Hippocampal formation (tissue), 2 donors: ENCODE results near the gene GSK3B.
"Not testable (repeated sequence)": the region's sequence is repeated elsewhere in the genome, so short reads cannot be mapped to it uniquely, and the experiment has no call there.

ENCODE experiments used
- DNase-seq, 2 donors: peaks; one replicate each; lab custom pipeline; 2025; lab: John Stamatoyannopoulos, UW

Gene GSK3B

DNA sequence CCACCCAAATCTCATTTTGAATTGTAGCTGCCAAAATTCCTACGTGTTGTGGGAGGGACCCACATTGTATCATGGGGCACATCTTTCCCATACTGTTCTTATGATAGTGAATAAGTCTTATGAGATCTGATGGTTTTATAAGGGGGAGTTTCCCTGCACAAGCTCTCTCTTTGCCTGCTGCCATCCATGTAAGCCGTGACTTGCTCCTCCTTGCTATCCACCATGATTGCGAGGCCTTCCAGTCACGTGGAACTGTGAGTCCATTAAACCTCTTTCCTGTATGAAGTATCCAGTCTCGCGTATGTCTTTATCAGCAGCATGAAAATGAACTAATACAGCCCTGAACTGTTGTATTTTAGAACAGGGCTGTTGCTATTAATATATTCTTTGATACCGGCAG lies 40.6 kb downstream of the GSK3B start:
- not testable (repeated sequence) for DNase-seq

DNA sequence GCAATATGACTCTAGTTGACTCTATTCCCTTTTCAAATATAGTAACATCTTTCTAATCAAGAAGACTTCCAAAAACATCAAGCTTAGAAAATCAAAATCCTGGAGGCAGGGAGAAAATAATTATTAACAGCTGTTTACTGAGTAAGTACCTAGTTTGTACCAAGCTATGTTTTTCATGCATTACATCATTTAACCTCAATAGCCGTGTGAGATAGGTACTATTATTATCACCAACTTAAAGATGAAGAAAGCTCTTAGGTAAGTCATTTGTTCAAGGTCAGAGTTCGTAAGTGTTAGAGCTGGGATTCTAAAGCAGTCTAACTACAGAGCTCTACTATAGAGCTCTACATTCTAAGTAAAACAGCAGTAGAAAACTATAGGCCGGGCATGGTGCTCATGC lies 41.6 kb downstream of the GSK3B start:
- no peak for DNase-seq

DNA sequence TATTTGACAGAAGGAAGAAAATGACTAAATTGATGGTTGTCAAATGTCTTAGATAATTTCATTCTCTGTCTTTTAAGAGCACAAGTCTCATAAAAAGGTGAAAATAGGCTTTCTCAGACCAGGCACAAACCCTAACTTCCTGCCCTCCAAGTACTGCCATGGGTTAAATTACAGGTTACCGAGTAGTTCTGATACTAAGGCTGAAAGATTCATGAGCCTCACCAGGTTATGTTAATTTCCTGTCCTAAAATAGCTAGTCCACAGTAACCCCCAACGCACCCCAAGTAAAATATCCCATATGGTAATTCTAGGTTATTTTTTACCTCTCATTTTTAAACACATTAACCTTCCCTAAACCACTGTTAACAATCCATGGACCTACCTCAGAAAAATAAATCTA lies 42.0 kb downstream of the GSK3B start:
- no peak for DNase-seq

DNA sequence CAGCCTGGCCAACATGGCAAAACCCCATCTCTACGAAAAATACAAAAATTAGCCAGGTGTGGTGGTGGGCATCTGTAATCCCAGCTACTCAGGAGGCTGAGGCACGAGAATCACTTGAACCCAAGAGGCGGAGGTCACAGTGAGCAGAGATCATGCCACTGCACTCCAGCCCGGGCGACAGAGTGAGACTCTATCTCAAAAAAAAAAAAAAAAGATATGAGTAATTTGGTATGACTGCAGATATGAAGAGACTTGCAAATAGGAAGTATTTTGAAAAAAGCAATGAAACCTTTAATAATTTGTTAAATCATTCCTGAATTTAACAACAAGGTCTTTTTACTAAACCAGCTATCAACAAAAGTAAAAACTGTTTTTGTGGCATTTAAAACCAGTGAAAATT lies 42.7 kb downstream of the GSK3B start:
- DNase-seq = not testable (repeated sequence)

DNA sequence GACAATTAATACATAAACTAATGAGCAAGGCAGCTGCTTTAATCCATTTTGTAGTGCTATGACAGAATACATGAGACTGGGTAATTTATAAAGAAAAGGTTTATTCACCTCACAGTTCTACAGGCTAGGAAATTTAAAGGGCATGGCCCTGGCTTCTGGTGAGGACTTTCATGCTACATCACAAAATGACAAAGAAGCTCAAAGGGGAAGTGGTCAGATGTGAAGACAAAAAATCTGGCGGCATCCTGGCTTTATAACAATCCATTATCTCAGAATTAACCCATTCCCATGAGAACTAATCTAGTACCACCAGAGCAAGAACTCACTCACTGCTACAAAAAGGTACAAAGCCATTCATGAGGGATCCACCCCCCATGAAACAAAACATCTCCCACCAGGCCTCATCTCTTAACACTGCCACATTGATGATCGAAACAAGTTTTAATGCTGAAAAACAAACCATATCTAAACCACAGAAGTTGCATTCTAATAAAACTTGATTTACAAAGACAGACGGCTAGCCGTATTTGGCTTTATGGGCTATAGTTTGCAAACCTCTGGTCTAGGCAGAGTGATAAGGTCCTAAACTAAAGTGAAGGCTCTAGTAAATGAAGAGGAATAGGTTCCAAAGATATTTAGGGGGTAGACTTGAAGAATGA lies 44.2 kb downstream of the GSK3B start:
- DNase-seq = no peak

DNA sequence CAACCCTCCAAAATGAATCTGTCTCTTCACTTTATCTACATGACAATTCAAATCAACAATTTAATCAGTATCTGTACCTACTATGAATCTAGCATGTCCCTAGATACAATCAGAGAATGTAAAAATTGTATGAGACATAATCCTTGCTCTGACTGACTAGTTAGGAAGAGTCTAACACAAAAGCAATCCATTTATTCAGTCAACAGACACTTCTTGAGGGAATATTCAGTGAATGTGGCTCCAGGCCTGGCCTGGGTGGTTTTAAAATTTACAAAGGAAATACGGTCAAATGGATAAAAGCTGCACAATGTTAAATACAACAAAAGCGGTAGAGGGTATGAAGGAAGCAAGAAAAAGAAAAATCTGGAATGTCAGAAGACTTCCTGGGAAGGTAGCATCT lies 45.2 kb downstream of the GSK3B start:
- DNase-seq = no peak

DNA sequence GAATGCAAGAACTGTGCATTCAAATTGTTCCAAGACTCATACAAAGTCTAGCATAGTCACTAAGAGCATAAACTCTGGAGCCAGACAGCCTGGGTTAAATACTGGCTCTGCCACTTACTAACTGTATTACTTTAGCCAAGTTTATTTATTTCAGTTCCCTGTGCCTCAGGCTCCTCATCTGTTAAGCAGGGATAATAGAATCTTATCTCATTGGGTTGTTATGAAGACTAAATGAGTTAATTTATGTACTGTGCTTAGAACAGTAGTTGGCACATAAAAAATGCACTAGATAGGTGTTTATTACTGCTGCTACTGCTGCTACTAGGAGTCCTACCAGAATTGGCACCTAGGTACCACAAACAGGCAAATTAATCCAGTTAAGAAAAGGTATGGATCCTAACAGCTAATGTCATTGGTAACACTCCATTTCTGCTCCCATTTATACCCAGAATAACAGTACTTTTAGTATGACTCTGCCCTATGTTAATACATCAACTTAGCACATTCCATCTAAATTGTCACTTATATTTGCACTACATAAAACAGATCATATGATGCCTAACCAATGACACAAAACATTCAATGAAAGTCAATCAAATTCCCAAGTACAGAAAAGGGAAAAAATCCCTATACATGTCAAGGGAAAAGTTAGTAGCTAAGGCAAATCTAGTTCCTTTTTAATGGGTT lies 45.7 kb downstream of the GSK3B start:
- DNase-seq = no peak

DNA sequence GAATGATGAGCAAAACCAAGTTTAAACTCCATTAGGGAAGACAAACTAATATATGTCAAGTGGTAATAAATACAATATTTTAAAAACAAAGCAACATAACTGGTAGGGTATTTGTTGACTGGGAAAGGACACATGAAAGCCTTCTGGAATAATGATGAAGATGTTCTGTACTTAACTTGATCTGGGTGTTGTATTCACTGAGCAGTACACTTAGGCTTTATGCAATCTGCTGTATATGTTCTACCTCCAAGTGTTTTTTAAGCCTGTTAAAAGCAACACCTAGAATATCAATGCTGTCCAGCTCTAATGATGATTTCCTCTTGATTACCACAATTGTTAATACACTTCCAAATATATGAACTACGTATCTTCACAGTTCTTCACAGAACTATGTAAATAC lies 46.6 kb downstream of the GSK3B start:
- no peak for DNase-seq

DNA sequence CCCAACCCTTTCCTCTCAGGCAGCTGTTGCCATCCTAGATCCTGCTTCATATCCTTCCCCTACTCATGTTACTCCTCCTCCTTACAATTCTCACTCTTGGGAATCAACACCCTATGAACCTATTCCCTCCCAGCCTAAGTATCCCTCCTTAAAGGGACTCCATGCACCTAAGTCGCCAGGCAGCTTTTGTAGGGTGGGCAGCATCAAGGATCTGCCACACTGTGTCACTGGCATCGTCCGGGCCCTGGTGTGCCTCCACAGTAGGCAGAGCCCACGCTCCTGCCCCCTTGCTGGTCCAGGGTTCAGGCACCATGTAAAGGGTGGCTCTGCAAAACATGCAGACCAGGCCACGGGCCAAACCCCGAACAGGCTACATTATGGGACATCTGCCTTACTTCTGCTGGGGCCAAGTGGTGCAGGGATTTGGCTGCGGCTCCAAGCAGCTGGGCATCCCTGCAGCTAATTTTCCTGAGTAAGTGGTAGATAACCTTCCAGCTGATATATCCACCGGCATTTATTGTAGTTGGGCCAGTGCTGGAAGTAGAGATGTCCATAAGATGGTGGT lies 53.4 kb downstream of the GSK3B start:
- no peak for DNase-seq

DNA sequence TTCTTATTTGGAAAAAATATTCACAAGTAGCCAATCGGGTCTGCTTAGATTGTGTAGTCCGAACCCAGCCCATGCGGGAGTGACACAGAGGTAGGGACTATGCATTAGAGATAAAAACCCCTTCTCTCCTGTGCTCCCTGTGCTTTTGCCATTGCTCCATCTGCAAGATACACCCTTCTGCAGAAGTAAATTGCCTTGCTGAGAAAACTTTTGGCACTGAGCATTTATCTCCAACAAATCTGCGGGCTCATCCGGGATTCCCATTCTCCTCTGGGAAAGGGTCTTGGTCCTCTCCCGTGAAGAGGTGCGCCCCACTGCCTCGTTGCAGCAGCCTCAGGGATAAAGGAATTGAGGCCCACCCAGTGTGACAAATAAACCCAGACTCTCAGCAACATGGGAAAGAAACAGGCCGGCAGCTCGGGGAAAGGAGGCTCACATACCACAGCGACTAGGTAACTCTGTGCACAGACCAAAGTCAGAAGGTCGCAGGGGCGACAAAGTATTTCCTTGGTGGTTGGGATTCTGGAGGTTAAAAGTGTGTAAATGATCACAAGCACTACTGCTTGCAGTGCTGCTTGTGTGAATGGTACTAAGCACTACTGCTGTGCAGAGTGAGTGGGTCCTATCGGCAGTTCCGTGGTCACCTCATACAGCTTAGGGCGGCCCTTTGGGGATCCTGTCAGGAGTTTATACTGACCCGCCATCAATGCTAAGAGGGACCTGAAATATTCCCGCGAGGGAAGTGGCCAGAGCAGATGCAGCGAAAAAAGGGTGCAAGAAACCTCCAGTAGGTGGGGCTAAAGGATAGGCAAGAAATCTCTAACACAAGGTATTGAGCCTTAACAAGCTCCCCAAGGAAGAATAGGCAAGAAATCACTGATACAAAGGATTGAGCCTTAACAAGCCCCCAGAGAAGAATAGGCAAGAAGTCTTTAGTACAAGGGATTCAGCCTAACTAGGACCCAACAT lies 54.3 kb downstream of the GSK3B start:
- no peak for DNase-seq

DNA sequence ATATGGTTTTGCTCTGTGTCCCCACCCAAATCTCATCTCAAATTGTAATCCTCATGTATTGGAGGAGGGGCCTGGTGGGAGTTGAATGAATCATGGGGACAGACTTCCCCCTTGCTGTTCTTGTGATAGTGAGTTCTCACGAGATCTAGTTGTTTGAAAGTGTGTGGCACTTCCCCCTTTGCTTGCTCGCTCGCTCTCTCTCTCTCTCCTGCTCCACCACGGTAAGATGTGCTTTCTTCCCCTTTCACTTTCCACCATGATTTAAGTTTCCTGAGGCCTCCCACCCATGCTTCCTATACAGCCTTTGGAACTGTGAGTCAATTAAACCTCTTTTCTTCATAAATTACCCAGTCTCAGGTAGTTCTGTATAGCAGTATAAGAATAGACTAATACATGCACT lies 60.7 kb downstream of the GSK3B start:
- no peak for DNase-seq

DNA sequence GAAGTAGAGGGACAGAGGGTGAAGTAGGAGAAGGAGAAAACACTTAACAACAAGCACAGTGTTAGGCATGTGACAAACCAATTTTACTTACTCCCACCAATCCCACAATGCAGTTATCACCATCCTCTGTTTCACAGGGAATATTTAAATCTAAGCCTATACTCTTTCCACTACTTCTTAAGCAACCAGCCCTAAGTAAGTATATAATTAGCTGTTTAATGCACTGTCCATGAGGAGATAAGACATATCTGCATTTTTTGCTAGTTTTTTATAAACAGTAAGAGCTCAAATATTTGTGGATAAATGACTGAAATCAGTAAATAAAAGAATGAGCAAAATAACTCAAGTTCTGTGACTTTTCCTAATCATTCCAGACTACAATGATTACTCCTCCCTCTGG lies 62.7 kb downstream of the GSK3B start:
- no peak for DNase-seq

DNA sequence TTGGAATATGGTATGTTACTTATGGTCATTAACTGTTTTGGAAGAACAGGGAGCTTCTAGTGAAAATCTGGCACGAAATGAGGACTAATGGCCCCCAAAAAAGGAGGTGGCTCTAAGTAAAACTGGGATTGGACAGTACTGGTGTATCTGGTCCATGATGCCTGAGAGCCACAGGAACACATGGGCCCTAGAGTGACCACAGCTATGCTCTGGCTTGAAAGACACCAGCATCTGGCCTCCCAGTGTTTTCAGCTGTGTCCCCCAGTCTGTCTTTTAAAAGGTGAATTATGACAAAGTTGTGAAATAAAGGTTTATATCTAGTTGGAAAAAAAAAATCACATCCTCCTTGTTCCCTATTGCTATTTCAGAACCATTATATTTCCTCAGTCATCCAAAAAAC lies 64.5 kb downstream of the GSK3B start:
- DNase-seq = no peak

DNA sequence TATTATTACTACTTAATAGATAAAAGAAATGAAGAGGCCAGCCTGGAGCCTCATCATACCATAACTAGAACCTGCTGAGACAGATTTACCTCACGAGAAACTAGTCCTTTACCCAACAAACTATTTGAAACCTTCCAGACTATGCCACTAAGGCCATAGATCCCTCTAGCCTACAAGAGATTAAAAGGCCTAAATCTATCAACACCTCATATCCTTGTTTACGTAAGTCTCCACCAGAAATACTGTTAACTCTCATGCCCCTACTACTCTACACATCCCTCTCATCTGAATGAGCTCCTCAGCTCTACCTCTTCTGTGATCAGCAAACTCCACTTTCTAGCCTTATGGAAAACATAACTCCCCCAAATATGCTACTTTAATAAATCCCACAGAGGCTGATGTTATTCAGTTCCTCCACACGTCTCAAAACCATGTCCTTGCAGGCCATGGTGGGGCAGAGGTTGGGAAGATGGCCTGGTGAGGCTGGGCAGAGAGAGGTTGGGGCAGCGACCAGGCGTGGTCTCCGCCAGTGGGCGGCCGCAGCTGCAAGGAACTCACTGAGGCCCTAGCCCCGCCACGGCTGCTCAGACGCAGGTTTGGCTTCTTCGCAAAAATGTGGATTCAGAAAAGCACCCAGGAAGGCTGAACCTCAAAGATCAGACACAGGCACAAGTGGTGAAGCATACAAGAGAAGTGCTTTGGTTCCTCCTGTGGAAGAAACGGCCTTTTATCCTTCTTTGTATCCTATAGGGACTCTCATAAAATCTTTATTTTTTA lies 65.8 kb downstream of the GSK3B start:
- DNase-seq = no peak

DNA sequence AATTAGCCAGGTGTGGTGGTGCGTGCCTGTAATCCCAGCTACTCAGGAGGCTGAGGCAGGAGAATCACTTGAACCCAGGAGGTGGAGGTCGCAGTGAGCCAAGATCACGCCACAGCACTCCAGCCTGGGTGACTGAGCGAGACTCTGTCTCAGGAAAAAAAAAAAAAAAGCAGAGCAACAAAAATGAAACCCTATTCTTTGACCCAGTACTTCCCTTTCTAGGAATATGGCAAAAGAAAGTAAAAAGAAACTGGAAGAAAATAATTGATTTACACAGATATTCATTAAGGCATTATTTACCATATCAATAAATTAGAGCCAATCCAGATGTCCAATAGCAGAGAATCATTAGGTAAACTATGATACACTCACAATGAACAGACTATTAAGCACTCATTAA lies 67.0 kb downstream of the GSK3B start:
- DNase-seq = no peak

DNA sequence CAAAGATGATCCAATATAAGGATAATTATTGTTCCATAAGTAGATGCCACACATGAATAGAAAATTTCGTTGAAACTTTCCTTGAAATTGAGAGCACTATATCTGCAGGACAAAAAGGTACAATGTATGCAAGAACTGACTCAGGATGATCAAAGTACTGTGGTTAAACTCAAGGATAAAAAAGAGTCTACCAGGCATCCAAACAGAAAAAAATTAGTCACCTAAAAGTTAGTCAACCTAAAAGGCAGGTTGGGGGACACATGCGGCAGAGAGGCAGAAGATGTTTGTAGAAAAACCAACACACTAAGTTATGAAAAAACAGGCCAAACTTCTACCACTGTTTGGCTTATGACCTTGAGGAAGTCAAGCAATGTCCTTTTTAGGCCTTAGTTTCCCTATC lies 68.7 kb downstream of the GSK3B start:
- DNase-seq = no peak

DNA sequence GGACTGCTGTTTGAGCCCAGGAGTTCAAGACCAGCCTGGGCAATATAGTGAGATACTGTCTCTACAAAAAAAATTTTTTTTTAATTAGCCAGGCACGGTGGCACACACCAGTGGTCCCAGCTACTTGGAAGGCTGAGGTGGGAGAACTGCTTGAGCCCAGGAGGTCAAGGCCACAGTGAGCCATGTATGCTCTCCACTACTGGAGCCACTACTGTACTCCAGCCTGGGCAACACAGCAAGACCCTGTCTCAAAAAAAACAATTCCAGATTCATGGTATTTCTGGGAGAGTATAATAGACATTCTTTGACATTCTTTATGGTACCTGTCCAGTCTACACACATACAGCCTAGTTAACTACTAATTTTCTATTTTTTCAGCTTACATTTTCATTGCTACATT lies 70.1 kb downstream of the GSK3B start:
- DNase-seq = no peak

DNA sequence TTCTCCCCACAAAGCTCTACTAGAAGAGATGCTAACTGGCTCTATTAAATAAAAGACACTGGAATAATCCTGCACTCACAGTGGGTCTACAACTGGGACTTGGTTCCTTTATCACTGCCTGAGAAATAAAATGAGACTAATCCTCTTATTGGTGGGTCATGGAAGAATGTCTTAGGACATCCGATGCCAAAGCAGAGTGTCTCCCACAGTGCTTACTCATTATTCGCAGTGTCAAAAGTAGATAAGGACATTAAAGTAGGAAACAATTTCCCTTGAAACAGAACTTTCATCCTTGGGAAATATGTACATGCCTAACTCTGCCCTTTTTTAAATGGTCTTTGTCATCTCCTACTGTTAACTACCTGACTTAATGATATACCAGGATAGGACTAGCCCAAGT lies 71.5 kb downstream of the GSK3B start:
- no peak for DNase-seq

DNA sequence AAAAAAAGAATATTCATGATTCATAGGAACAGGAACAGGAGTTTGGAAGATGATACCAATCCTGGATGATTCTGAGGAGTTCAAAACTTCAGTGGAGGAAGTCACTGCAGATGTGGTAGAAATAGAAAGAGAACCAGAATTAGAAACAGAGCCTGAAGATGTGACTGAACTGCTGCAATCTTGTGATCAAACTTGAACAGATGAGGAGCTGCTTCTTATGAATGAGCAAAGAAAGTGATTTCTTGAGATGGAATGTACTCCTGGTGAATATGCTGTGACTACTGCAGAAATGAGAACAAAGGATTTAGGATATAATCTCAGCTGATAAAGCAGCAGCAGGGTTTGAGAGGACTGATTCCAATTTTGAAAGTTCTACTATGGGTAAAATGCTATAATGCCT lies 72.7 kb downstream of the GSK3B start:
- no peak for DNase-seq

DNA sequence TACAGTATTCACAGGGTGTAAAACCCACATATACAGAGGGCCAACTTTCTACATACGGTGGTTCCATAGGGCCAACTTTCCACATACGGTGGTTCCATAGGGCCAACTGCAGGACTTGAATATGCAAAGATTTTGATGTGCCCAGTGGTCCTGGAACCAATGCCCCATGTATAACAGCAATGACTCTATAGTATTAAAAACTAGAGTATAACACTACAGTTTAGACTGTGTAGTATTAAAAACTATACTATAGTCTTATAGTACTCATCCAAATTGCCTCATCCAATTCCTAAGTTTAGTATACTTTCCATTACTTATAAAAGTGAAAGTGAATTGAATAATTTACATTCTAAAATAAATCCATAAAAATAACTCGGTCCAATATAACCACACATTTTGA lies 75.9 kb downstream of the GSK3B start:
- DNase-seq = no peak

DNA sequence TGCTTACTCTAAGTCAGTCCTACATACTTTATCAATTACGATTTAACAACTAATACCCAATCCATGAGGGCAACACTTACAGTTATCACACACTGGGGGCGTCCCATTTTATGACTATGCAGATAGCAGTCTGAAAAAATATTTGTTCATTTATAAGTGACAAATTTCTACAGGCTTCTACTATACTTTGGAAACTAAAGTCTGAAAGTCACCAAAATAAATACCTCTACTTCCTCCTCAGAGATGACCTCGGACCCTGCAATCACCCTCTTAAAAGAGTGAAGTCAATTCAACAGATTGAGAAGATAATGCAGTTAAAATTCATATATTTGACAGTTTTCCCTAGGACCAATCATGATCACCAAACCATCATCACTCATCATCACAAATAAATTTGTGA lies 76.6 kb downstream of the GSK3B start:
- no peak for DNase-seq

DNA sequence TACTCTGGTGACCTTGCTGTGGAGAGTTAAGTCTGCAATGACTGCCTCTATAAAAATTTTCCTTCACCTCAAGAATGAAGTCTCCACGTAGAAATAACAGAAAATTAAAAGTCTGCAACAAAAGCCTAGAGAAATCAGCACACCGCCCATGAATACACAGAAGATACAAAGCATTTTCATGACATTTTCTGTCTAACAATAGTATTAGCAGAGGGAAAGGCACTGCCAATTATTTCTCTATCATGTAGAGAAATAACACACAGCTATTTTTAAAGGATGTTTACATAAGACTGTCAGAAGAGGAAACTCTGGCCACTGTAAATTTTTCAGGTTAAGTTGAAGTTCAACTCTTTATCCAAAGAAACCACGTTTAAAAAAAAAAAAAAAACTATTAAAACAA lies 80.8 kb downstream of the GSK3B start:
- no peak for DNase-seq
